CD4-positive, alpha-beta T cell treated with Interleukin-17A for 1 hour (primary cell): ENCODE data around the gene SSBP3.

Experiments used
- DNase-seq: peaks from one replicate; pipeline ENCODE4 v3.0.0-alpha.2; 2020

Gene SSBP3

DNA sequence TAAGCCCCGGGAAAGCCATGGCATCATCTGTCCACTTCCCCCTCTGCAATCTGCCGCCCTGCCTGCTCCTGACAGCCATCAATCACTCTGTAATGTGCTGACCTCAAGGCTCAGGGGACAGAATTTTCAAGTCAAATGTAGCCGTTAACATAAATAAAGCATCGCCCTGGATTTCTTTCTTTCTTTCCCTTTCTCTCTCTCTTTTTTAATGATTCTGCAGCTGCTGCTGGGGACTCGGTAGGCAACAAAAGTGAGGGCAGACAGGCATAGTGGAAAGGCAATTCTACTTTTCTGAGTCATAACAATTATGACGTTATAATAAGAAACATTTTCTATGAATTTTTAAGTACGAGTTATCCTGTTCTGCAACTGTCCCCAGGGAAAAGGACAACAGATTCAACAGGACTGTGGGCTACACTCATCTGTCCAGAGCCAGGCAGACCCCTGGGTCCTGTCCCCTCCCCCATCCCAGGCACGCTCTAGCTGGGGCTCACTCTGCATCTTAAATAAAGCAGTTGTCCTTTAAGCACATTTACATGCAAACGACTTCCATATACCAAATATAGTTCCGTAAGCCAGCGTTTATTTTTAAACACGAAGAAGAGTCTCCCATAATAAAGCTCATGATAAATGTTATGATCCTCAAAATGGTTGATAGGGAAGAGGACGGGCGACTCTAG is 78.7 kb downstream of the SSBP3 start:
- DNase-seq: no peak

- no peak for DNase-seq
Measured at GRCh38 chr1:54326543-54327385, 79.4 kb downstream of the SSBP3 start.

DNA sequence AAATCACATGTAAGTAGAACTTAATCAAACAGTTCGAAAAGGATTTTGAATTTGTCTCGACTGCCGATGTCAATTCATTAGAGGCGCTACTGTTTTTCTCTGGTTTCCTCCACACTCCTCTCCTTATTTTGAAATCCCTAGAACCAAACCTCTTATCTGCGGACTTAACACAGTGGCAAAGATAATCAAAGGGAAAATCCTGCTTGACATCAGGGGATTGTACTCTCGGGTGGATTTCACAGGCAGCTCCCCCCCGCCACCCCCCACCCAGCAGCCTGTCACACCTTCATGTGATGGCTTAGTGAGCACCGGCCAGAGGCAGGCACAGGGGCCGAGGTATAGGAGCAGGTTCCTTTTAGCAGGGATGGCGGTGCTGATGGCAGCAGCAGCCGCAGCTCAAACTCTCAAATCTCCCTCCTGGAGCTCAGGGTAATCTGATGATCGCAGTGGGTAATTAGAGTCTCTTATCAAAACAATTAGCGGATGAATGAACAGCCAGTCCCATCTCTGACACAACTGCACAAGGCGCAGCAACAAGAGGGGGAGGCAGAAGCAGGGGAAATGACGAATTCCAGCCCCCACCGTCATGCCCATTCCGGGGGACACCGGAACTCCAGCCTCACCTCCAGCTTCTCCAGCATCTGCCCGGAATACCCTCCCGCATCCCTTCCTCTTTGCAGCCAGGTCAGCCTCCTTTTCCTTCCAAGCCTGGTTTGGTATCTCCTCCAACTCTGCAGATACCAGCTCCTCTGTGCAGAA is 80.3 kb downstream of the SSBP3 start:
- no peak for DNase-seq

- DNase-seq: no peak
Measured at GRCh38 chr1:54325284-54325683, 80.9 kb downstream of the SSBP3 start.

GRCh38 chr1:54324251-54325140 is 81.7 kb downstream of the SSBP3 start:
- no peak for DNase-seq

DNA sequence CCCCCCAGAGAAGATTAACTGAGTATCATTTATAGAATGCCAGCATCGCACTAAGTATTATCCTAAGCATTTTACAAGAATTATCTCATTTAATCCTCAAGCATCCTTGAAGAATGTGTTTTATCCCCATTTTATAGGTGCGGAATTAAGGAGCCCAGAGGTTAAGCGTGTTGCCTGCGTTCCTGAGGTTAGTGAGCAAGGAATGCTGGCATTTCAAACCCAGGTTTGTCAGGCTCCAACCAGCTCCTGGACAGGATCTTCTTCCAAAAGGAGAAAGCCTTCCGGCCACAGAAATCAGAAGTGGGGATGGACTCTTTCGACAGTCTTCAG is 82.3 kb downstream of the SSBP3 start:
- DNase-seq: no peak

DNA sequence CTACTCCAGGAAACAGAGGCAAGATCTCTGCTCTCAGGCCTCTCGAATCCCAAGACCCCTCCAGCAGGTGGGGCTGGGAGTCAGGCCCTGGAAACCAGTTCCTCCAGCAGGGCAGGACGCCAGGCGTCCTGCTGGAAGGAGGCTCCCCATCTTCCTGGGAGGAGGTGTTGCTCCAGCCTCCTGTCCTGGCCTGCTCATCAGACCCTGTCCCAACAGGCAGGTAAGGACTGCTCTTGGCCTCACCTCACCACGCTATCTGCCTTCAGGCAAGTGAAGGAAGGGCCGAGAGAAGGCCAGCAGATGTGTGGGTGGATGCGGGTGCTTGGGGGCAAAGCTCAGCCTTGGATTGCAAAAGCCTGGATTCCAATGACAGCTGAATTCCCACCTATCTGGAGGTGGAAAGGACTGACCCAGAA is 82.9 kb downstream of the SSBP3 start:
- DNase-seq: no peak

- no peak for DNase-seq
Measured at GRCh38 chr1:54318246-54318814, 87.9 kb downstream of the SSBP3 start.

GRCh38 chr1:54317084-54317483 is 89.1 kb downstream of the SSBP3 start:
- DNase-seq: no peak

GRCh38 chr1:54315099-54315498 is 91.1 kb downstream of the SSBP3 start:
- DNase-seq: no peak

- no peak for DNase-seq
Measured at GRCh38 chr1:54314696-54315095, 91.5 kb downstream of the SSBP3 start.

DNA sequence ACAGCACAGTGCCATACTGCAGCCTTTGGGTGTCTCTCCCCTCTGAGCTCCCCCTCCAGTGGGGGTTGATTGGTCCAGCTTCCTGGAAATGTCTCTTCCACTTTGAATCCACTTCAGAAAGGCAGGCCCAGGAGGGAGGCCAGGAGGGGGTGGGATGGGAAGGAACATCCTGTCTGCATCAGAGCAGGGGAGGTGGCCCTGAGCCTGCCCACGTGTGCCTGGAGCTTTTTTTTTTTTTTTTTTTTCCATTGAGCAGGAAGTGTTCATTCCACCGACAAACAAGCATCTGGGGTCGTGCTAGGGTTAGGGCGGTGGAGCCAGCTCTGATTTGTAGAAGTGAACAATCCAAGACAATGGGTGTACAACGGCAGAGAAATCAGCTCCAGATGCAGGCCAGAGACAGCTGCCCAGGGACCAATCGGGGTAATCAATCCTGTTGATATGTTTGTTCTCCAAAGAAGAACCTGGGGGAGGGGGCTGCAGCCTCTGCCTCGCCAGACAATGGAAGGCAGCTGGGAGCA is 93.3 kb downstream of the SSBP3 start:
- DNase-seq: no peak

- DNase-seq: no peak
Measured at GRCh38 chr1:54311506-54311905, 94.7 kb downstream of the SSBP3 start.

GRCh38 chr1:54310439-54311328 is 95.5 kb downstream of the SSBP3 start:
- peak; percentile 11 for DNase-seq

GRCh38 chr1:54309631-54310366 is 96.4 kb downstream of the SSBP3 start:
- no peak for DNase-seq

GRCh38 chr1:54307305-54307704 is 98.9 kb downstream of the SSBP3 start:
- DNase-seq: no peak

- DNase-seq: no peak
Measured at GRCh38 chr1:54305906-54306514, 100.2 kb downstream of the SSBP3 start.

- DNase-seq: no peak
Measured at GRCh38 chr1:54304518-54304917, 101.7 kb downstream of the SSBP3 start.

GRCh38 chr1:54302951-54303843 is 103.0 kb downstream of the SSBP3 start:
- no peak for DNase-seq
